ENCODE data around the gene RPL18A.

Gene RPL18A

GRCh38 chr19:17859533-17860330 lies at the start of gene RPL18A:
Gene RPL18A (plus strand): TSS chr19:17859910. CDS start chr19:17859957, 47 bp downstream.
- DNase-seq: peak; percentile 88 to 100 (median 99)

- no peak for DNase-seq
Measured at GRCh38 chr19:17811103-17811502, 48.6 kb upstream of the RPL18A start.

- DNase-seq: no peak
Measured at GRCh38 chr19:17811681-17812080, 48.0 kb upstream of the RPL18A start.

GRCh38 chr19:17812099-17812498 lies 47.6 kb upstream of the RPL18A start:
- DNase-seq: no peak

GRCh38 chr19:17817668-17818363 lies 41.9 kb upstream of the RPL18A start:
- DNase-seq: no peak

- no peak for DNase-seq
Measured at GRCh38 chr19:17821190-17821589, 38.5 kb upstream of the RPL18A start, which contains the start of gene INSL3. Gene INSL3 (minus strand): TSS chr19:17821519. CDS start chr19:17821506, 13 bp downstream.

GRCh38 chr19:17824339-17824738 lies 35.4 kb upstream of the RPL18A start:
- no peak for DNase-seq

GRCh38 chr19:17826508-17827056 lies 33.1 kb upstream of the RPL18A start:
- no peak for DNase-seq

- peak in 41 of 56 donors; percentile 6 to 74 (median 43) for DNase-seq
Measured at GRCh38 chr19:17829855-17830566, 29.7 kb upstream of the RPL18A start.

- peak in 51 of 56 donors; percentile 7 to 96 (median 74) for DNase-seq
Measured at GRCh38 chr19:17830567-17831418, 28.9 kb upstream of the RPL18A start.

- DNase-seq: peak in 1 of 56 donors; percentile 33
Measured at GRCh38 chr19:17831419-17831888, 28.3 kb upstream of the RPL18A start.

- DNase-seq: no peak
Measured at GRCh38 chr19:17832443-17833208, 27.1 kb upstream of the RPL18A start.

GRCh38 chr19:17834350-17835181 lies 25.1 kb upstream of the RPL18A start:
- DNase-seq: no peak

GRCh38 chr19:17835182-17836006 lies 24.3 kb upstream of the RPL18A start:
- DNase-seq: no peak

GRCh38 chr19:17836530-17836929 lies 23.2 kb upstream of the RPL18A start:
- no peak for DNase-seq

GRCh38 chr19:17837972-17838371 lies 21.7 kb upstream of the RPL18A start:
- DNase-seq: no peak

- DNase-seq: no peak
Measured at GRCh38 chr19:17840019-17840418, 19.7 kb upstream of the RPL18A start.

GRCh38 chr19:17841371-17841809 lies 18.3 kb upstream of the RPL18A start:
- DNase-seq: no peak
